Kidney glomerular epithelial cell (primary cell): Measurements from ENCODE around the gene MBD6.
"Not testable (repeated sequence)": the region's sequence is repeated elsewhere in the genome, so short reads cannot be mapped to it uniquely, and the experiment has no call there.

Experiments
- DNase-seq: peaks from one replicate; lab custom pipeline; 2025; lab: John Stamatoyannopoulos, UW

The MBD6 gene

GRCh38 chr12:57489157-57489641 is 33.4 kb upstream of the MBD6 start:
- no peak for DNase-seq

- no peak for DNase-seq
Observed at GRCh38 chr12:57490126-57490525, 32.5 kb upstream of the MBD6 start.

DNA sequence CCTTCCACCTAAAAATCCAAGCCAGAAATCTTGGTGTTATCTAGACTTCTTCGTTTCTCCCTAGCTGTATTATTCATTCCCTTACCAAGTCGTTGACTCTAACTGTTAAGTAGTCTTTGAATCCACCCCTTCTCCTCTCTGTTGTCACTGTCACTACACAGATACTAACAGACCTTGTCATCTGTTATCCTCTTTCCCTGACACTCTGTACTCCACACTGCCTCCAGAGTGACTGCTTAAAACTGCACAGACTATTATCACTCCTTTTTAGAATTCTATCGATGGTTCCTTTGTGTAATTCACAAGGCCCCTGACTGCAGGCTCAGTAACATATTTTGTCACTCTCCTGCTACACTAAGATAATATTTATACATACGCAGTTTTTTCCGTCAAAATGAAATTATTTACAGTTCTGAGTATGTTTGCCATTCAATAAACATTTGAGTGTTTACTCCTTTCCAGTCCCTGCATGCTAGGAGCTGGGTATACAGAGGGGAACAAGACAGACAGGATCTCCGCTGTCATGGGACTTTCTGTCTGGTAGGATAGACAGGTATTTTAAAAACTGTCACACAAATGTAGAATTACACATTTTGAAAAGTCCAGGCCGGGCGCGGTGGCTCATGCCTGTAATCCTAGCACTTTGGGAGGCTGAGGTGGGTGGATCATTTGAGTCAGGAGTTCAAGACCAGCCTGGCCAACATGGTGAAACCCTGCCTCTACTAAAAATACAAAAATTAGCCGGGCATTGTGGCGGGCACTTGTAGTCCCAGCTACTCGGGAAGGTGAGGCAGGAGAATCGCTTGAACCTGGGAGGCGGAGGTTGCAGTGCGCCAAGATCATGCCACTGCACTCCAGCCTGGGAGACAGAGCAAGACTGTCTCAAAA is 31.0 kb upstream of the MBD6 start:
- no peak for DNase-seq

- DNase-seq, result not testable (repeated sequence)
Observed at GRCh38 chr12:57495051-57495701, 27.4 kb upstream of the MBD6 start.

- DNase-seq, result no peak
Observed at GRCh38 chr12:57496822-57497221, 25.8 kb upstream of the MBD6 start.

DNA sequence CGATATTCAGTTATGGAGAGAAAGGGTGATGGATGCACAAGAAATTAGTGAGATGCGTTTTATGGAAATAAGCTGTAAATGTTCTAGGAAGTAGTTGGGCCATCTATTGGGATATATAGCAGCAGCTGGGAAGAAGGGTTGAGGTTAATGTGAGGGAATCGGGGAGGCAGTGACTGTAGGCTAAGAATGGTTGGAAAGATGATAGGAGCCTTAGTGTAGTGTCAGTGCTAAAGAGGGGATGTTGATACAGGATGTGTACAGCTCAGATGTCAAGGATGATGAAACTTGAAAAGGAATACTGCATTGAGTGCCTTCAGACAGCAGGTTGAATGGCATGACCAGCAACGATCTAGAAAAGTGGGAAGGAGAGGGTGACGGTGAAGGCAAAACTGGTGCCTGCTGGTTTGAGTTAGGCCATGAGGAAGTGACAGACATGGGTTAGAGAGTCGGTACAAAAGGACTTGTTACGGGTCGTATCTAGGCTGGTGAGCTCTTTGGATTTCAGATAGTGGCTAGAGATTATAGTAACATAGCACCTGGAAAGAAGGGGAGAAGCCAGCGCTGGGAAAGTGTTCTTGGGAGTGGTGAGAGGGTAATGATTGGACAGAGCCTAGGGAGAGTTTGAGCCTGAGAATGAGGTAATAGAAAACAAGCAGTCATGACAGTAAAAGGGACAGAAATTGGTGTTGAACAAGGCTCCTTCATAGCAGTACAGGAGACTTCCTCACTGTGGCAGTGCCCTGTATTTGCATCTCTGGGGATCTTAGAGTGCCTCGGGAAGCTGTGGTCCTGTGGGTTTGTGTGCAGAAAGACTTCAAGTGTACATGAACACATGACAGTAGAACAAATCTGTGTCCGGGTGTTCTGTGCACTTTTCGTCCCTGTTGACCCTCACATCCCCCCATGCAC is 25.1 kb upstream of the MBD6 start:
- DNase-seq, result no peak

- no peak for DNase-seq
Observed at GRCh38 chr12:57498132-57498502, 24.5 kb upstream of the MBD6 start.

- DNase-seq, result no peak
Observed at GRCh38 chr12:57498571-57498970, 24.1 kb upstream of the MBD6 start.

GRCh38 chr12:57500213-57500612 is 22.4 kb upstream of the MBD6 start:
- DNase-seq, result no peak

DNA sequence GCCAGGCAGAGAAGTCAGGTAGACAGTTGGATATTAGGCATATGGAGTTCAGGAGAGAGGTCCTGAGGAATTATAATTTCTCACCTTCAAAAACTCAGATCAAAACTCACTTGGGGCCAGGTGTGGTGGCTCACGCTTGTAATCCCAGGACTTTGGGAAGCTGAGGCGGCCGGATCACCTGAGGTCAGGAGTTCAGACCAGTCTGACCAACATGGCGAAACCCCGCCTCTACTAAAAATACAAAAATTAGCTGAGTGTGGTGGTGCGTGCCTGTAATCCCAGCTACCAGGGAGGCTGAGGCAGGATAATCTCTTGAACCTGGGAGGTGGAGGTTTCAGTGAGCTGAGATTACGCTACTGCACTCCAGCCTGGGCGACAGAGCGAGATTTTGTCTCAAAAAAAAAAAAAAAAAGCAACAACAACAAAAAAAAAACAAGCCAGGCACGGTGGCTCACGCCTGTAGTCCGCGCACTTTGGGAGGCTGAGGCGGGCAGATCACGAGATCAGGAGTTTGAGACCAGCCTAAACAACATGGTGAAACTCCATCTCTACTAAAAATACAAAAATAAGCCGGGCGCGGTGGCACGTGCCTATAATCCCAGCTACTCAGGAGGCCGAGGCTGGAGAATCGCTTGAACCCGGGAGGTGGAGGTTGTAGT is 20.2 kb upstream of the MBD6 start:
- DNase-seq, result not testable (repeated sequence)

DNA sequence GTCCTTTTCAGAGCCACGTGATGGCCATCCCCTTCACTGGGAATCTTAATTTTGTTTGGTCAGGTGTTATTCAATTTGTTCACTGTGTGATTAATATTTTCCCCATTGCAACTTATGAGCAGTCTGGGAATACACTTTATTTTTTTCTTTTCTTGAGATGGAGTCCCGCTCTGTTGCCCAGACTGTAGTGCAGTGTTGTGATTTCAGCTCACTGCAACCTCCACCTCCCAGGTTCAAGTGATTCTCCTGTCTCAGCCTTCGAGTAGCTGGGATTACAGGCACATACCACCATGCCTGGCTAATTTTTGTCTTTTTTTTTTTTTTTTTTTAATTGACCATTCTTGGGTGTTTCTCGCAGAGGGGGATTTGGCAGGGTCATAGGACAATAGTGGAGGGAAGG is 16.1 kb upstream of the MBD6 start:
- not testable (repeated sequence) for DNase-seq

DNA sequence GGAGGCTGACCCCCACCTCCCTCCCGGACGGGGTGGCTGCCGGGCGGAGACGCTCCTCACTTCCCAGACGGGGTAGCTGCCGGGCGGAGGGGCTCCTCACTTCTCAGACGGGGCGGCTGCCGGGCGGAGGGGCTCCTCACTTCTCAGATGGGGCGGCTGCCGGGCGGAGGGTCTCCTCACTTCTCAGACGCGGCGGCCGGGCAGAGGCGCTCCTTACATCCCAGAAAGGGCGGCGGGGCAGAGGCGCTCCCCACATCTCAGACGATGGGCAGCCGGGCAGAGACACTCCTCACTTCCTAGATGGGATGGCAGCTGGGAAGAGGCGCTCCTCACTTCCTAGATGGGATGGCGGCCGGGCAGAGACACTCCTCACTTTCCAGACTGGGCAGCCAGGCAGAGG is 14.8 kb upstream of the MBD6 start:
- DNase-seq, result not testable (repeated sequence)

- DNase-seq, result no peak
Observed at GRCh38 chr12:57511161-57511560, 11.5 kb upstream of the MBD6 start.

- DNase-seq, result no peak
Observed at GRCh38 chr12:57511588-57512325, 10.9 kb upstream of the MBD6 start.

DNA sequence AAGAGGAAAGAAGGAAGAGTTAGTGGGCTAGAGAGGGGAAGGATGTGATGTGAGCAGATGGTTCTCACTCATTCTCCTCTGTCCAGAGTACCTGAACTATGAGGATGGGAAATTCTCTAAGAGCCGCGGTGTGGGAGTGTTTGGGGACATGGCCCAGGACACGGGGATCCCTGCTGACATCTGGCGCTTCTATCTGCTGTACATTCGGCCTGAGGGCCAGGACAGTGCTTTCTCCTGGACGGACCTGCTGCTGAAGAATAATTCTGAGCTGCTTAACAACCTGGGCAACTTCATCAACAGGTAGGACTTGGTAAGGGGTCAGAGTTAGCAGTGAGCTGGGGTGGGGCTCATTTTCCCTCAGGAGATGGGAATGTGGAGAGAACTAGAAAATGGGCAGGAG is 10.0 kb upstream of the MBD6 start:
- DNase-seq, result no peak

DNA sequence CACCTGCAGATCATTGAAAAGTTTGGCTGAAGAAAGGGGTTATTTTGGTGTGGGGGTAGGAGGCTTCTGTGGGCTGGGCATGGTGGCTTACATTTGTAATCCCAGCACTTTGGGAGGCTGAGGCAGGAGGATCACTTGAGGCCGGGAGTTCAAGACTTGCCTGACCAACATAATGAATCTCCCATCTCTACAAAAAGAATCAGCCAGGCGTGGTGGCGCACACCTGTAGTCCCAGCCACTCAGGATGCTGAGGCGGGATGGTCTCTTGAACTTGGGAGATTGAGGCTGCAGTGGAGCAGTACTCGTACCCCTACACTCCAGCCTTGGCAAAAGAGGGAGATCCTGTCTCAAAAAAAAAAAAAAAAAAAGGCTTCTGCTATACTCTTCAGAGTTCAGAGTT is 9.4 kb upstream of the MBD6 start:
- DNase-seq, result no peak

DNA sequence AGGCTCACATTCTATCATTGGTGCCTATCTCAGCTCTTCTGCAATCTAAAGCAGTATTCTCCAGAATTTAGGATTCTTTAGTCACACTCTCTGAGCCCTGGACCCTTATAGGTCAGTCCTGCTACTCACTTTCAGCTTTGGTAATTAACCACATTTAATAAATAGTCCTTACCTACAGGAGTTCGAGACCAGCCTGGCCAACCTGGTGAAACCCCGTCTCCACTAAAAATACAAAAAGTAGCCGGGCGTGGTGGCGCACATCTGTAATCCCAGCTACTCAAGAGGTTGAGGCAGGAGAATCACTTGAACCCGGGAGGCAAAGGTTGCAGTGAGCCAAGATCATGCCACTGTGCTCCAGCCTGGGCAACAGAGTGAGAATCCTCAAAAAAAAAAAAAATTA is 8.9 kb upstream of the MBD6 start:
- not testable (repeated sequence) for DNase-seq

- DNase-seq, result not testable (repeated sequence)
Observed at GRCh38 chr12:57514246-57514645, 8.4 kb upstream of the MBD6 start.

DNA sequence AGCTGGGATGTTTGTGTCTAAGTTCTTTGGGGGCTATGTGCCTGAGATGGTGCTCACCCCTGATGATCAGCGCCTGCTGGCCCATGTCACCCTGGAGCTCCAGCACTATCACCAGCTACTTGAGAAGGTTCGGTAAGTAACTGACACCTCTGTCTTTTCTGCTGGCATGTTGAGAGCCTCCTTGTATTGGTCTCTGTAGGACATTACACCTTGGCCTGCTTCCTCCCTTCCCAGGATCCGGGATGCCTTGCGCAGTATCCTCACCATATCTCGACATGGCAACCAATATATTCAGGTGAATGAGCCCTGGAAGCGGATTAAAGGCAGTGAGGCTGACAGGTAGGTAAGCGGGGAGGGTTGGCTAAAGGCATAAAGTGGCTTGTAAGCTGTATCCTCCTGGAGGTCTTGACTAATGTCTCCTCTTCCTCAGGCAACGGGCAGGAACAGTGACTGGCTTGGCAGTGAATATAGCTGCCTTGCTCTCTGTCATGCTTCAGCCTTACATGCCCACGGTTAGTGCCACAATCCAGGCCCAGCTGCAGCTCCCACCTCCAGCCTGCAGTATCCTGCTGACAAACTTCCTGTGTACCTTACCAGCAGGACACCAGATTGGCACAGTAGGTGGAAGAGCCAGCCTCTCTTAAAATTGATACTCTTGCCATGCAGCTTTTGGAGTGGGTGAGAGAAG is 7.8 kb upstream of the MBD6 start:
- DNase-seq, result no peak

DNA sequence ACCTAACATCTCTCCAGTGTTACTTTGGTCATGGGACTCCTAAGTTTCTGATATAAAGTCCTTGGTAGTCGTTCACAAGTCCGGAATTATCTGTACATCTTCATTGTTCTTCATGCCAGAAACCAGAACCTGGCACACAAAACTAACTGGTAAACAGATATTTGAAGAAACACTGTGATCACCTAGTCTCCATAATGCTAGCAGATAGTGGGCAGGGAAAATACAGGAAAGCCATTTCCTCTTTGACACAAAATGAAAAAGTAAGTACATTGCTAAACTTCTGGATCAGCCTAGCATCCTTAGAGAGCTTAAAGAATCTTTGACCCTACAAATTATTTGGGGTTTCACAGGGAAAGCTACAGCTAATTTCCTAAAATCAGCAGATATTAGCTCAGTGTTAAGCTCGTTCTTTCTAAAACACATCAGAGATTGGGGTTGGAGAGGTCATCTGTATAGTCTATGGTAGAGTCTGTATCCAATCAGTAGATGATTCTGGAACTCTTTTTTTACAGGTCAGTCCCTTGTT is 7.2 kb upstream of the MBD6 start:
- DNase-seq, result no peak
